Tongue (tissue), 2 donors: ENCODE results near the gene LPIN3. TPM values are rescaled to one million over a fixed set of nuclear protein-coding genes. Genes with fewer than 3 reads are reported as not detected.

Experiments
- DNase-seq: peaks from one replicate; pipeline ENCODE4 v3.0.0-alpha.2; 2015
- total RNA-seq: library from RNA; depleted of rRNA; stranded (reverse); fragments of >200 nt; gene quantifications from one replicate; pipeline ENCODE4 v1.2.3, GENCODE V29; 2014

Gene LPIN3
- total RNA-seq, 1 donor from 2014 or later = 11.0 TPM

DNA sequence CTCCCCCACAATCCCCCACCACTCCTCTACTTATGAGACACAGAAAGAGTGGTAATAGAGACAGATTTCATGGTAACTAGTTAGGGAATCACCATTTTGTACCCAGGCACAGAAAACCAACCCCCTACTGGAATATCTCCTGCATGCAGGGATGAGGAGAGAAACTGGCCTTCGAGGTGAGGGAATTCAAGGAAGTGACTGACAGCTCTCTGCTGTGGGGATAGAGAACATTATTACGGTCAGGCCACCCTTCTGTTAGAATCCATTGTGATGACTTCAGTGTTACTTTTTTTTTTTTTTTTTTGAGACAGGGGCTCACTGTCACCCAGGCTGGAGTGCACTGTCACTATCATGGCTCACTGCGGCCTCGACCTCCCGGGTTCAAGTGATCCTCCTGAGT lies 13.4 kb upstream of the LPIN3 start:
- DNase-seq = no peak

DNA sequence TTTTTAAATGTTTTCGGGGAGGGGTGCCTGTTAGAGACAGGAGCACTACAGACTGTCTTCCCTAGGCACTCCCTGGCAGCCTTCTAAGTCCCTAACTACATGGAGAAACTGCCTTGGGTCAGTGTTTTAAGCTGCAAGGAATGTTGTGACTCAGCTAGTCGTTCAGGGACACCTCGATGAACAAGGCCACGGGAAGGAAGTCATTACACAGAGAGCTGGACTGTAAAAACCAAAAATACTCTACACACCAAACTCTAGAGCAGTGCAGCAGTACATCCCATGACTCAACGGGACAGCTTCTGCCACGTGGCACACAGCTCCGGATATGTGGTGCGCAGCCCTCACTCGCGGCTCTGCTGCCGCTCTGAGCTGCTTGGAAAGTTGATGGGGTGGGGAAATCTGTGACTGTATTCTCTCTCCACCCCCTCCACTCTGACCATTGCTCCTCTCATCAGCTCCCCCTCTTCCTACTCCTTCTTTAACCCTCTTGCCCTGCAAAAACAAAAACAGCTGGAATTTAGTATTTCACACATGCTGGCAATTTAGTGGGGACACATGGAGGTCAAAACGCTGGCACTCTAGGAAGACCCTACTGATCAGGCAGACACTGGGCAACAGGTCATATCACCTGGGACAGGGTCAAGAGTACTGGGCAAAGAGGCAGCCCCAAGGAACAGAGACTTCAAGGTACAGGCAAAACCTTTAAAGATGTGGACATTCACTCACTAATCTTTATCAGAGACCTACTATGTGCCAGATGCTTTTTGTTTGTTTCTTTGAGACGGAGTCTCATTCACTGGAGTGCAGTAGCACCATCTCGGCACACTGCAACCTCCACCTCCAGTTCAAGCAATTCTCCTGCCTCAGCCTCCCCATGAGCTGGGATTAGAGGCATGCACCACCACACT lies 10.9 kb upstream of the LPIN3 start:
- peak; percentile 56 for DNase-seq

DNA sequence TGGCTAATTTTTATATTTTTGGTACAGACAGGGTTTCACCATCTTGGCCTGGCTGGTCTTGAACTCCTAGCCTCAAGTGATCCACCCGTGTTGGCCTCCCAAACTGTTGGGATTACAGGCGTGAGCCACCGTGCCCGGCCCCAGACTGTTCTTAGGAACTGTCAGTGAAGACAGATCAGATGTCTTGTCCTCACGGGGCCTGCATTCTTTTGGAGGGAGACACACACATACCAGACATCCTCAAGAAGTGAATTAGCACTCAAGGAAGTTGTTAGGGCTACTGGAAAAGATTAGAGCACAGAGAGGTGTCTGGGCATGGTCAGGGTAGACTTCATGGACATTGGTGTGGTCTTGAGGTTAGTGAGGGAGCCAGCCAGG lies 10.3 kb upstream of the LPIN3 start:
- no peak for DNase-seq

DNA sequence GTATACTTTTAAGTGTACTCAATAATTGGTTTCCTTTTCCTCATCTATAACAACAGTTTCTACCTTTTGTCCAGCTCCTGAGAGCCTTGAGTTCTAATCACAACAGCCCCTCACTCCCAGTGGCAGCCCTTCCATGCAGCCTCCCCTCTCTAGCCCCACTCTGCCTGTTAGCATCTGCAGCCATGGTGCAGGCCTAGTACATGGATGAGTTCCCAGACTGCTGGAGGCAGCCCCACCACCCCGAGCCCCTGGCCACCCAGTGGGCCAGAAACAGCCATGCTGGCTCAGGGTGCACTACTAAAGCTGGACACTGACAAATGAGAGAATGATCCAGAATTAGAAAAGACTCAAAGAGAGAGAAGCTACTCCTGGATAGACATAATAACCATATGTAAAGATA lies 9.7 kb upstream of the LPIN3 start:
- DNase-seq = no peak

DNA sequence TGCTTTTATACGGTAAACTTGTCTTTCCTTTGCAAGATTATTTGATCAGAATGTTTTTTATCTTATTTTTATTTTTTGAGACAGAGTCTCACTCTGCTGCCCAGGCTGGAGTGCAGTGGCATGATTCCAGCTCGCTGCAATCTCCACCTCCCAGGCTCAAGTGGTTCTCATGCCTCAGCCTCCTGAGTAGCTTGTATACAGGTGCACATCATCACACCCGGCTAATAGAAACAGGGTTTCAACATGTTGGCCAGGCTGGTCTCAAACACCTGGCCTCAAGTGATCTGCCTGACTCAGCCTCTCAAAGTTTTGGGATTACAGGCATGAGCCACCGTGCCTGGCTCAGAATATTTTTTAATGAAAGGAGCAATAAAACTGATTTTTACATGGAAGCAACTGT lies 8.9 kb upstream of the LPIN3 start:
- DNase-seq = no peak

DNA sequence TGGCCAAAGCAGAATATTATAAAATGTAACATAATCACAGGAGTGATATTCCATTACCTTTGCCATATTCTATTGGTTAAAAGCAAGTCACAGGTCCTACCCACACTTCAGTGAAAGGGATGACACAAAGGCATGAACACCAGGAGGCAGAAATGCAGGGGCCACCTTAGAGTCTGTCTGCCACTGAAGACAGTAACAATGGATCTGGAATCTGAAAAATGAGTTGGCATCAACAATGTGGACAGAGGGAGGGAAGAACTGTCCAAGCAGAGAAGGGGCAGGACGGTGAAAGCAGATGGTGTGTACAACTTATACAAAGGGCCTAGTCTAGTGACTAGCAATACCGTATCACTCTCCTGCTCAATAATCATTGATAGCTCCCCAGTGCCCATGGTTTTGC lies 6.6 kb upstream of the LPIN3 start:
- DNase-seq = no peak

DNA sequence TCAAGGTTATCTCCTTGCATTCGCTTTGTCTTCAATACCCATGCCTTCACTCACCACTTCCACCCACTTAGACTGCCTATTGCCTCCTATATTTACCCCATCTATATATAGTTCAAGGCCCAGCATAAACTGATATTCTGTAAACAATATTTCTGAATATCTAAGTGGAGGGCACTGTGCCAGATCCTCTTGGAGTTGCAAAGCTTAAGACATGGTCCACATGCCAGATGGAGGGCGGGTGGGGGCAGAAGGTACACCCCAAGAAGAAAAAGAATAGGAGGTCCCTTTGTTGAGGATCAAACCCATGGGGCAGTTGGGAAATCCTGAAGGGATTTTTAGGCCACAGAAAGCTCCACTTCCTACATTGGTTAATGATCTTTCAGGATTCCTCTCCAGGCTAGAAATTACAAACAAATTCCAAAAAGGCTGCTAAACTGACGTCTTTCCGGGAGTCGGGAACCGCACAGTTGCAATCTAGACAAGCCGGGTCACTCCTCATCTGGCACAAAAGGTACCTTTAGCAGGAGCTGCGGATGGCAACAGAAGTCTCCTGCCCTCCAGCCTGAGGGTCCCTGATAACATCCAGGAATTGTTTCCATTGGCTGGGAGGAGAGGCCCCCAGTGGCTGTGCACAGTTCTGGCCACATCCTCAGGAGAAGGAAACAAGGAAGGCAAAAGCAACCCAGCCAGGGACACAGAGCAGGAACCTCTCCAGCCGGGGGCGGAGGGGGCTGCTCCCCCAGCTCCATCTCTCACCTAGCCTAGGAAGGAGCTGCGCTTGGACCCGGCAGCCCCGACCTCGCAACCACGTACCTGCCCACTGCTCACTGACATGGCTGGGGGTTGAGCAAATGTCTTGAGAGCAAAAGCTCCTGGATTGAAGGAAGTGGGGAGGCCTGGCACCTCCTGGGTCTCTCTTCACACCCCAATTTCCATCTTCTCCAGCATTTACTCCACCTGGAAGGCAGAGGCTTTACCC lies 5.9 kb upstream of the LPIN3 start:
- no peak for DNase-seq

DNA sequence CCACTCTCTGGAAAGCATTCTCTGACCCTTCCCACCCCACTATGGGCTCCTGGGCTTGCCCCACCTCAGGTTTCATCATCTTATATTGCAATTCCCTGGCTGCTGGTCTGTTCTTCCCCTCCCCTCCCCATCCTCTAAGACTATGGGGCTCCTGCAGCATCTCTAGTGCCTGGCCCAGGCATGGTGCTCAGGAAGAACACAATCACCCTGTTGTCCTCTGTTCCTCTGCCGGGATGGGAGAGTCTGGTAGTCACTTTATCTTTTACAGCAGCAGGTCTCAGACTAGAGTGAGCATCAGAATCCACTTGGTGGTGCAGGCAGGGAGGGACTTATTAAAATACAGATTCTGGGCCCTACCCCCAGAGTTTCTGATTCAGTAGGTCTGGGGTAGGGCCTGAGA lies 5.0 kb upstream of the LPIN3 start:
- DNase-seq = no peak

DNA sequence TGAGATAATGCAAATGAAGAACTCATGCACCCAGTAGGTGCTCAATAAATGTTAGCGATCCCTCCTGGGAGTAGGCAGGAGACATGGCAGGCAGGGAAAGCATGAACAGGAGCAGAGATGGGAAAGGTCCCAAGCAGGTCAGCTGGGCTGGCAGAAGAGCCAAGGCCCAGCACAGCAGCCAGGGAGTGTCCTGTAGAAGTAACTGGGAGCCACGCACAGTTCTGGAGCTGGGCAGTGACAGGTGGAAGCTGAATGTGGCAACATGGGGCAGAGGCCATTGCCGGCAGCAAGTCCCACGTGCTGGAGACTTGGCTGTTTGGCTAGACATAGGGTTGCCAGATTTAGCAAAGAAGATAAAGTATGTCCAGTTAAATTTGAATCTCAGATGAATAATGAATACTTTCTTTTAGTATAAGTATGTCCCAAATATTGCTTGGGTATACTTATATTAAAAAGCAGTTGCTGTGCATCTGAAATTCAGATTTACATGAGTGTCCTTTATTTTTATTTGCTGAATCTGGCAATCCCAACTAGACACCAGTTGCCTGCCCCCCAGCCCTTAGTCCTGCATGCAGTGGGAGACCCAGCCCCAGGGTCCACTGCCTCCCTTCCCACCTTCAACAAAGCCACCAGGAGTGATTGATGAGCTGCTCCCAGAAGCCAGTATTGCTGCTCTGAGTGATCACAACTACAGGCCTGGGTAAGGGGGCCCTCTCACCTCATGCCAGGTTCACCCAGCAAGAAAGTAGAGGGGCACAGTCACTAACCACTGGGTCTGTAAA lies 3.7 kb upstream of the LPIN3 start:
- DNase-seq = no peak

DNA sequence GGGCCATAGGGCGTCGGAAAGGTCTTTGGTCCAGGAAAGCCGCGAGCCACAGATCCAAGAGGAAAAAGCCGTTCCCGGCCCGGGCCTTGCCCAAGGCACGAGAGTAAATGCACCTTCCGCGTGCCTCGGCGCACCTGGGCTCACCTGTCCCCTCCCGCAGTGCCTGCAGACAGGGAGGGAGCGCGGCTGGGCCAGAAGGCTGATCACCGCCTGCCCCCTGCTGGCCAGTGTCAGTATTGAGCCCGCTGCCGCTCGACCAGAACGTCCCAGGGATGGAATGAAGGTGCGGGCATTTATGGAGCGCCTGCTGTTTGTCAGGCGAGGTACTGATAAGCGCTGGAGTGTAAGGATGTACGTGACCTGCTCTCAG lies 679 bp upstream of the LPIN3 start:
- DNase-seq = peak; percentile 84

DNA sequence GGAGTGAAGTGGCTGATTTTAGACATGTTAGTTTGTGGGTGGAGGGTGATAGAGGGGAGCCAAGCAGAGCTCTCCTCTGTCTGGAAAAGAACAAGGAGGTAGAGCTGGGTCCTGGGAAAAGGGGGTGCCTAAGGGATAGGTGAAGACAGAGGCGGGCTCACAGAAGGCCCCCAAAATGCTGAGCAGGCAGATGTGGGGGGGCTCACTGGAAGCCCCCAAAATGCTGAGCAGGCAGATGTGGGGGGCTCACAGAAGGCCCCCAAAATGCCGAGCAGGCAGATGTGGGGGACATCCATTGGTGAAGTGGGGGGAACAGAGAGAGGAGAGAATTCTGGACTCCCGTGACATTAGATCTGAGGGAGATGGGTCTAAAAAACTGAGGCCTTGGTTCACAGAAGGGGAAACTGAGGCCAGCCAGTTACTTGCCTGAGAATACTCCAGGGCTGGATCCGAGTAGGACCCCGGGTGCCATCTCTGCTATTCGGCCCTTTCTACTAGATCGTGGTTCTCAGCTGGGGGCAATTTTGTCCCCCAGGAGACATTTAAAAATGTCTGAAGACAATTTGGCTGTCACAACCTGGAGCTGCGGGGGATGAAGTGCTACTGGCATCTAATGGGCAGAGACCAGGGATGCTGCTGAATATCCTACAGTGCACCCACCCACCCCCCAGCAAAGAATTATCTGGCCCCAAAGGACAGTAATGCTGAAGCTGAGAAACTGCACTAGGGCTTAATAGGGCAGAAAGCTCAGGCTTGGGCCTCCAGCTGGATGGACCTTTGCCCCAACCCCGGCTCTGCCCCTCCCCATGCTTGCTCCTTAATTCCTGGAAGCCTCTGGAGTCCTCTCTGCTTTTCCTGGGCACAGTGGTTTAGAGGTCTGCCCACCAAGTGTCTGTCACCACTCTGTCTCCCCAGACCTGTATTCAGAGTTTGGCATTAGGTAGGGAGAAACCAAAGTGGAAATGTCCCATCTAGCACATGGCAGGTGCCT lies 2.1 kb downstream of the LPIN3 start:
- no peak for DNase-seq

DNA sequence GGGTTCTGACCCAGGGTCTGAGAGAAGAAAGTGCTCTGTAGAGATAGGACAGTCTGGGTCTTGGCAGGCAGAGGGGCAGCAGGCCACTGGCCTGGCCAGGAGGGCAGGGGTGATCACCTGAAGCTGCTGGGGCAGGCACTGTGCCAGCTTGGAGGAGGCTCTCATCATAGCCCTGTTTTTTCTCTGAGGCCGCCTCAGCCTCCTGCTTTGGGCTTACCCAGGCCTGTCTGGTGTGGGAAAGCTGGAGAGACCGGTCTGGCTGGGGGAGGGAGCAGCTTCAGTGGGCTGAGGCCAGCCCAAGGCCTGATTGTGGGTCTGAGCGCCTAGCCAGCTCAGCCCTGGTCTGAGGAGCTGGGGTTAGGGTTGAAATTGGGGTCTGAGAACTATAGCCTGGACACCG lies 3.9 kb downstream of the LPIN3 start:
- no peak for DNase-seq

DNA sequence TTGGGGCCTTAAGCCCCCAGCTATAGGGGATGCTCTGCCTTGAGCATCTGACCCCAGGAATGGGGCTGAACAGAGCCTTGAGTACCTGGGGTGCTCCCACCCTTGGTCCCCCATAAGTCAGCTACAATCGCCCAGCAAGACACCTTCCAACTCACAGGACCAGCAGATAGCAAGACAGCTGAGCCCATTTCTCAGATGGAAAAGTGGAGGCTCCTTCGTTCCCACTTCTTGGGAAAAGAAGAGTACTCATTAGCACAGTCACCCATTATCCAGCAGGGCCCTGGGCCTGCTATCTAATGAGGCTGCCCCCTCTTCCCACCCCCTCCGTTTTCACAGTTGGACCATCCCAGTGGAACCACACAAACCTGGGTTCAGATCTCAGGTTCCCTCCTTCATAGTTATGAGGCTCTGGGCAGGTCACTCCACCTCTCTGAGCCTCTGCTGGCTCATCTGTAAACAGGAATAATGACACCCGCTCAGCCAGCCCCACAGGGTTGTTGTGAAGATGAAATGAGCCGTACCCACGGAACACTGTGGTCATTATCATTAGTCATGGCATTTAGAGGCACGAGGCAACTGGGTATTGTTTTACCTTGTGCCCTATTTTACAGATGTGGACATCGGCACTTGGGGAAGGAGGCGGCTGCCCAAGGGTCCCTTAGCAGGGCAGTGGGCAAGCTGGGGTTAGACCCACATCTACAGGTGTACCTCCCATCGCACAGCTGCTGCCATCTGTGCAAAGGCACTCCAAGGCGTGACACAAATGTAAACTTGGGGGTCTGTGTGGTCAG lies 4.5 kb downstream of the LPIN3 start:
- no peak for DNase-seq

DNA sequence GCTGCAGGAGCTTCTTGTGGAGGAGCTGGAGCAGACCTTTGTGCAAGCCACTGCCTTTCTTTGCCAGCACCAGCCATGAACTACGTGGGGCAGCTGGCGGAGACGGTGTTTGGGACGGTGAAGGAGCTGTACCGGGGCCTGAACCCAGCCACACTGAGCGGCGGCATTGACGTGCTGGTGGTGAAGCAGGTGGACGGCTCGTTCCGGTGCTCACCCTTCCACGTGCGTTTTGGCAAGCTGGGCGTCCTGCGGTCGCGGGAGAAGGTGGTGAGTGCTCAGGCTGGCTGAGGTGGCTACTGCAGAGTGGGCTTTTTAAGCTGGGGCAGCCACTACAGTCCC lies 5.1 kb downstream of the LPIN3 start:
- no peak for DNase-seq

DNA sequence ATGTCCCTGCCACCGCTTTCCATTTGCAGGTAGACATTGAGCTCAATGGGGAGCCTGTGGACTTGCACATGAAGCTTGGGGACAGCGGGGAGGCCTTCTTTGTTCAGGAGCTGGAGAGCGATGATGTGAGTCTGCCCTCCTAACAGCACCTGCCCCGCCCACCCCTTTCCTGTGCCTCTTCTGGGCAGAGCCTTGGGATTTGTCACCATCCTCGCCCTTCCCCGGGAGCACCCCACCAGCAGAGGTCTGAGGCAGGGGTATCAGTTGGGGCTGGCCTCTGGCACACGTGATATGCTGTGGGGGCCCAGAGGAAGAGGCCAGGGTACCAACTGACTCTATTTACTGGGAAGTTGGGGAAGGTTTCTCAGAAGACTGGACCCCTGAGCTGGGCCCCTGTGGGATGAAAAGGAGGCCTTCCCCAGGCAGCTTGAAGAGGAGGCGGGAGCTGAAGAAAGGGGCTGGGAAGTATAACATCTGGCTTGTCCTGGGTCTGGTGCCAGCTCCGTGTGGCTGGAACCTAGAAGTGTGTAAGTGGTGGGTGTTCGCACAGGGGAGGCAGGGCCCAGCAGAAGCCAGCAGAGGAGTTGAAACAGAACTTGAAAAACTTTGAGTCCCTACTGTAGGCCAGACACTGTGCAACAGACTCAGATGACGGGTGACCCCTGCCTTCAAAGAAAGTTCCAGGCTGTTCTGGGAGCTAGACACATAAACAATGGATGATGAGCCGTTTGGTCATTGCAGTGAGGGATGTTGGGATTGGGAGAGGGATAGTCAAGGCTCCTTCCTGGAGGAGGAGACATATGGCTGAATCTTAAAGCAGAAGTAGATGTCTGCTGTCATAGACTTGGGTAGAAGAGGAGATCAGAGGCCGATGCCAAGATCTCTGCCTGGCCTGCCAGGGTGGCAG lies 7.2 kb downstream of the LPIN3 start:
- peak; percentile 72 for DNase-seq

DNA sequence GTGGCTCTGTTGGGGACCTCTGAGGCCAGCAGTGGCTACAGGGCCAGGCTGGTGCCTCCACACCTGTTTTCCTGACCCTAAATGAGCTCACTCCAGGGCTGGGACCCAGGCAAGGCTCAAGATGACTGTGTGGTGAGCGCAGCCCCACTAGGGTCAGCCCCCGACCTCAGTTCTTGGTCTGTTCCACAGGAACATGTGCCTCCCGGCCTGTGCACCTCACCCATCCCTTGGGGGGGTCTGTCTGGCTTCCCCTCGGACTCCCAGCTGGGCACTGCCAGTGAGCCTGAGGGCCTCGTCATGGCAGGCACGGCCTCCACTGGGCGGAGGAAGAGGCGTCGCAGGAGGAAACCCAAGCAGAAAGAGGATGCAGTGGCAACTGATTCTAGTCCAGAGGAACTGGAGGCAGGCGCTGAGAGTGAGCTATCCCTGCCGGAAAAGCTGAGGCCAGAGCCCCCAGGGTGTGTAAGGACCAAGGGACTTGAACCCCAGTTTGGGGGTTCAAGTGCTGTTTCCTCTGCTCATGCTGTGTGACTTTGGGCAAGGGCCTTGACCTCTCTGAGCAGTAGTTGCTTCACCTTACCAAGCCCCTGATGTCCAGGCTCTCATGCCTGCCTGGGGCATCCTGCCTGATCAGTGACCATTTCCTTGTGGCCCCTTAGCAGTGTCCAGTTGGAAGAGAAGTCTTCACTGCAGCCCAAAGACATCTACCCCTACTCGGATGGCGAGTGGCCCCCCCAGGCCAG lies 8.0 kb downstream of the LPIN3 start:
- no peak for DNase-seq

DNA sequence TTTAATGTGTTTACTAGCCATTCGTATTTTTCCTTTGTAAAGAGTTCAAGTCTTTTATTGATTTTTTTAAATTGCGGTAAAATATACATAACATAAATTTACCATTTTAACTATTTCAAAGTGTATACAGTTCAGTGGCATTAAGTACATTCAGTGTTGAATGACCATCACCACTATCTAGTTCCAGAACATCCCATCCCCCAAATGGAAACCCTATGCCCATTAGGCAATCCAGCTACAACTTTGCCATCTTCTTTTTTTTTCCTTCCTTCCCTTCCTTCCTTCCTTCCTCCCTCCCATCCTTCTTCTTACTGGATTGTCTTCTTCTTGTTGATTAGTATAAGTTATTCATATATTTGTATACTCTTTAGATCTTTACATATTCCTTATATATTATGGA lies 8.6 kb downstream of the LPIN3 start:
- DNase-seq = no peak

DNA sequence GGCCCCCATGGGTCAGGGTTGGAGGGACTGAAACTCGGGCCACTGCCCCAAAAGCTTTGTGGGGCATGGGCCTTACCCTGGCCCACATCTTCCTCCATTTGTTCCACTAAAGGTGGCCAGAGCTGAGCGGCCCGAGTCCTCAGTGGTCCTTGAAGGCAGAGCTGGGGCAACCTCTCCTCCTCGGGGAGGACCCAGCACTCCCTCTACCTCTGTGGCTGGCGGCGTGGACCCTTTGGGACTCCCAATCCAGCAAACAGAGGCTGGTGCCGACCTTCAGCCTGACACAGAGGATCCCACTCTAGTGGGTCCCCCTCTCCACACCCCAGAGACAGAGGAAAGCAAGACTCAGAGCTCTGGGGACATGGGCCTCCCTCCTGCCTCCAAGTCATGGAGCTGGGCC lies 9.3 kb downstream of the LPIN3 start:
- DNase-seq = no peak
